GM12874 (cell line): ENCODE measurements around the gene SBSN.

Experiments
- TF ChIP-seq, protein P1 (sequence below): IDR thresholded peaks from 2 replicates; pipeline ENCODE4 v1.5.1; 2011; ENCODE audit warnings: low read depth, mild to moderate bottlenecking, control low read depth, low read length, moderate library complexity; ENCODE audit not compliant: insufficient read depth

Gene SBSN

DNA sequence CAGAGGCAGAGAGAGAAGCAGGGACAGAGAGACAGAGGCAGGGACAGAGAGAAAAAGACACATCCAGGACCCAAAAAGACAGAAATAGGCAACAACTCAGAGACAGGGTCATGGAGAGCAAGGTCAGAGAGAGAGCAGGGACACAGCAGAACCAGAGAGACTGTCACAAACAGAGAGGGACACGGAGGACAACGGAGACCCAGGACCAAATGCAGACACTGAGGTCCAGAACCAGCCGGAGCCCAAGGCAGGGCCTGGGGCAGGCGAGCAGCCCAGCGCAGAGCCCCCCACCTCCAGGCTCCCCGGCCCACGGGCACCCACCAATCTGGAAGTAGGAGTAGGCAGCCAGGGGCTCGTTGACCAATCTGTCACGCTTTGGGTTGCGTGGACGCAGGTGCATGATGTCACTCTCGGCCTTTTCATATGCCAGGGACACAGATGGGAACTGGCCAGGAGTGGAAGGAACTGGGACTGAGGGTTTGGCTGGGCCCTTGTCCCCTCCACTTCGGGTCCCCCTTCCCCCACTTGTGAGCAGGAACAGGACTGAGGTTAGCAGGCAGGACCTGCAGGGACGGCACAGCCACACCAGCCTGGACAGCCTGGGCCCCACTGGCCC is 25.4 kb upstream of the SBSN start:
- TF ChIP-seq, protein P1, sequence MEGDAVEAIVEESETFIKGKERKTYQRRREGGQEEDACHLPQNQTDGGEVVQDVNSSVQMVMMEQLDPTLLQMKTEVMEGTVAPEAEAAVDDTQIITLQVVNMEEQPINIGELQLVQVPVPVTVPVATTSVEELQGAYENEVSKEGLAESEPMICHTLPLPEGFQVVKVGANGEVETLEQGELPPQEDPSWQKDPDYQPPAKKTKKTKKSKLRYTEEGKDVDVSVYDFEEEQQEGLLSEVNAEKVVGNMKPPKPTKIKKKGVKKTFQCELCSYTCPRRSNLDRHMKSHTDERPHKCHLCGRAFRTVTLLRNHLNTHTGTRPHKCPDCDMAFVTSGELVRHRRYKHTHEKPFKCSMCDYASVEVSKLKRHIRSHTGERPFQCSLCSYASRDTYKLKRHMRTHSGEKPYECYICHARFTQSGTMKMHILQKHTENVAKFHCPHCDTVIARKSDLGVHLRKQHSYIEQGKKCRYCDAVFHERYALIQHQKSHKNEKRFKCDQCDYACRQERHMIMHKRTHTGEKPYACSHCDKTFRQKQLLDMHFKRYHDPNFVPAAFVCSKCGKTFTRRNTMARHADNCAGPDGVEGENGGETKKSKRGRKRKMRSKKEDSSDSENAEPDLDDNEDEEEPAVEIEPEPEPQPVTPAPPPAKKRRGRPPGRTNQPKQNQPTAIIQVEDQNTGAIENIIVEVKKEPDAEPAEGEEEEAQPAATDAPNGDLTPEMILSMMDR: no peak

DNA sequence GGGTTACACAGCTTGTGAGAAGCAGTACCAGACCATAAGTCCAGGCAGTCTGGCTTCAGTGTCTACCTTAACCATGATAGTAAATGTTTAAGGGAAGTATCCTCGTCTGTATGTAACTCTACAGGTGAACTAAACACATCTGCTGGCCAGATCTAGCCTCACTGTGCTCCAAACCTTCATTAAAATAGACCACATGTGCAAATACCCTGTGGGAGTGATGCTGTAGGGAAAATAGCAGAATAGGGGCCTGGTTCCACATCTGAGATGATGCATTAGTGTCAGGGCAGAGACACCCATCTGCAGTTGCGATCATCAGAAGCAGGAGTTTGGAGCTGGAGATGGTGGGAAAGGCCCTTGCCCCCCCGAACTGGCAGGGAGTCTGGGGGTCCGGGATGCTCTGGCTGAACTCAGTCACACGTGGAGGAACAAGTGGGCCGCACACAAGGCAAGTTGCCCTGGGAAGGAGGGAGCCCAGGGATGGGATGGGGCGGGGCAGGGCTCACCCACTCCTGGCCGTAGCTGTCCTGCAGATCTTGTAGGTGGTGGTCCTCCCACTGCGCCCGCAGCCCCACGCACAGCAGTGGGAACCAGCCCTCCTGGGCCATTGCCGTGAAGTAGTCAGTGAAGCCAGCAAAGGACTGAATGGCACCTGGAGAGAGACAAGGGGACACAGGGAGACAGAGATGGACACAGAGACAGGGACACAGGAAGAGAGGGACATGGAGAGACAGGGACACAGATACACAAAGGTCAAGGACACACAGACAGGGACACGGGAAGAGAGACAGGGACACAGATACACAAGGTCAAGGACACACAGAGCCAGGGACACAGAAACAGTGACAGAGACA is 24.6 kb upstream of the SBSN start:
- TF ChIP-seq, protein P1: no peak

DNA sequence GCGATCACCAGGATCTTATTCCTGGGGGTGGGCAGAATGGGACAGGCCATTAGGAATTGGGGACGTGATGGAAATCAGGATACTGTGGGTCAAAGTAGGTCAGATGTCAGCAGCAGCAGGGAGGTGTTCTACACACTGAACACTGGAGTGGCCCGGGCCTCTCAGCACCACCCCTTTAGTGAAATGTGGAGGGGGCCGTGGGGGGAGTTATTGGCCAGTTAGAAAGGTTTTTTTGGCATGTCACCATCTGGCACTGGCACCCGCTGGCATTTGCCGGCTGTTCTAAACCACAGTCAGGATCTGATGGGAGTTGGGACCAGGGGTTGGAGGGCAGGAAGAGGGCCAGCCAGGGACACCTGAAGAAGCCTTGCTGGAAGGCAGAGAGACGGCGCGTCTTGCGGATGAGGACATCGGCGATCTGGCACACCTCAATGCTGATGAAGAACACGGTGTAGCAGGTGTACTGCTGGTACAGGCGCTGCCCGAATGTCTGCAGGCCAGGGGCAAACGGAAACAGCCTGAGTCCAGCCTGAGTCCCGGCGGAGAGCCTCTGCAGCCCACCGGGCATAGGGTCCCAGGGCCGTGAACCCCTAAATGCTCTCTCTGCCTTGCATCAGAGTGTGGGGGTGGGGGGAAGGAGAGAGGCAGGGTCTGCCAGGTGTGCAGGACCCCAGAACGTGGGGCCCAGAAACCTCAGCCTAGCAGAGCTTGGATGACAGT is 23.1 kb upstream of the SBSN start:
- TF ChIP-seq, protein P1: no peak

DNA sequence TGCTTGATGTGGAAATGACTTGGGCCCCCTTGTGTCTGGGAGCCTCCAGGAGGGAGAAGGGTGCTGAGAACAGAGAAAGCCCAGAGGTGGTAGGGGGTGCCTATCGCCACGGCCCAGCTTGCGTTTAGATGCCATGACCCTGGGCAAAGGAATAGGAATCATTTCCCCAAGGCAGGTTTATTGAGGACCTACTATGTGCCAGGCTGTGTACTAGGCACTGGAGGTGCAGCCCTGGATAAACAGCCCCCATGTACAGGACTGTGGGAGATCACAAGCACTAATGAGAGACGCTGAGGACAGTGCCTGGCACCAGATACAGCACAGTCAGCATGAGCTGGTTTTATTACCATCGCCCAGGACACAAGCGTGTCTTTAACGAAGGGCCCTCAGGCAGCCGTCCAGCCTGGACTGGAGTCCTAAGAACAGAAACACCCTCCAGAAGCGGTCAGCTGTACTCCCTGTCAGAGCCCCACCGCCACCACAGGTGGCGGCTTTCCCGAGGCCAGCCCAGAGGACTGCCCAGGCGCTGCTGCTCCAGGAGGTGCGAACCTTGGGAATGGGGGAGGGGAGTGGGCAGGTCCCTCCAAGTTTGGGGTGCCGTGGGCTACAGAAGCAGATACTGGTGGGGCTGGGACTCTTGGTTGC is 21.9 kb upstream of the SBSN start:
- TF ChIP-seq, protein P1: no peak

DNA sequence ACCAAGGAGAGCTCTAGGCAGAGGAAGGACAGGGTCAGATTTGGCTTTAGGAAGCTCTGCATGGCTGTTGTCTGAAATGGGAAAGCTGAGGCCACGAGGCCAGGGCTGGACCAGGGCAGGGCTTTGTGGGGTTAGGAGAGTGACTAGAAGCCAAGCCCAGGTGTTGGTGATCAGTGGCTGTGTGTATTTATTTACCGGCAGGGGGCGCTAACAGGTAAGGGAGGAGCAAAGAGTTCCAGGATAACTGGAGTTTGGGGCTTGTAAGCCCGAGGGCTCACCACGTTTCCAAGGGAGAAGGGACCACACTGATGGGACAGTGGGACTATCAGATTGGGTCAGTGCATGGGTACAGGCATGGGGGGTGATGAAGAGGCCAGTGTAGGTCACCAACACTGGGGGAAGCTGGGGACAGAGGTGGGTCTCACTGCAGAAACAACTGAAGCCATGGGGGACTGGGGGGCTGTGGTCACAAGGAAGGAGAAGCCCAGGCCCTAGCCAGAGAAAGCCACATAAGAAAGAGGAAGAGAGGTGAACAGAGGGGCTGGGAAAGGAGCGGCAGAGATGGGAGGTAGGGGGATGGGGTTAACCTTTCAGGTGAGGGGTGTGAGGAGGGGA is 21.2 kb upstream of the SBSN start:
- TF ChIP-seq, protein P1: peak; percentile 75

DNA sequence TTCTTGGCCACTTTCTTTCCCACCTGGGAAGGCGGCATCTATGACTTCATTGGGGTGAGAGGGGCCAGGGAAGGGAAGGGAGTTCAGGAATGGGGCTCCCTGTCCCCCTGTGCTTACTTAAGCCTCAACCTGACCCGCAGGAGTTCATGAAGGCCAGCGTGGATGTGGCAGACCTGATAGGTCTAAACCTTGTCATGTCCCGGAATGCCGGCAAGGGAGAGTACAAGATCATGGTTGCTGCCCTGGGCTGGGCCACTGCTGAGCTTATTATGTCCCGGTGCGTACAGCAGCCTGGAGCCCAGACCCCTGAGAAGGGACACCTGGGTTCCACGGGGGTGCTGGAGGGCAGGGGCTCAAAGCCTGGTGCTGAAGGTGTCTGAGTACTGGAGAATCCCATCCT is 18.4 kb upstream of the SBSN start:
- TF ChIP-seq, protein P1: no peak
